Measurements from ENCODE around the gene DCTN5. TPM values are rescaled to one million over a fixed set of nuclear protein-coding genes. Genes with fewer than 3 reads are reported as not detected.

DCTN5 gene
- total and polyA plus RNA-seq, 2 donors (not counting 3 experiments of a cell fraction or from before 2014, with no cell fraction given), result 51.6 to 80.8 TPM

GRCh38 chr16:23692190-23692837 lies 51.0 kb downstream of the DCTN5 start:
- POLR2A ChIA-PET, result no interaction called here
- FAIRE-seq (no peak), DNase-seq (ENCODE audit: low read depth, low spot score) (no peak)
- no peaks in the 10 kb centered on the region for H4K20me1 ChIP-seq (replicated peaks; ENCODE audit: control insufficient read depth, extremely low read depth, insufficient read depth, low read length)
- TF ChIP-seq POLR2AphosphoS5 (IDR thresholded peaks at IDR 0.05; ENCODE audit: insufficient read depth, low read depth, low read length) (no peak), JUN (IDR thresholded peaks at IDR 0.05; ENCODE audit: borderline replicate concordance, insufficient read depth, insufficient read length, low read depth) (no peak), MYC (IDR thresholded peaks at IDR 0.05; ENCODE audit: low read depth, low read length) (no peak), POLR2A (IDR thresholded peaks at IDR 0.05; ENCODE audit: low read depth, low read length) (no peak), EZH2 (IDR thresholded peaks at IDR 0.05; ENCODE audit: borderline replicate concordance, low read depth, low read length, severe bottlenecking) (no peak), FOS (IDR thresholded peaks at IDR 0.05; ENCODE audit: borderline replicate concordance, insufficient read depth, low read length) (no peak), GATA2 (IDR thresholded peaks at IDR 0.05; ENCODE audit: insufficient read depth, insufficient read length, low read depth, low read length) (no peak)
- TF ChIP-seq, protein P1, sequence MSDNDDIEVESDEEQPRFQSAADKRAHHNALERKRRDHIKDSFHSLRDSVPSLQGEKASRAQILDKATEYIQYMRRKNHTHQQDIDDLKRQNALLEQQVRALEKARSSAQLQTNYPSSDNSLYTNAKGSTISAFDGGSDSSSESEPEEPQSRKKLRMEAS (IDR thresholded peaks at IDR 0.05; ENCODE audit: insufficient read depth, insufficient read length), result no peak
- TF ChIP-seq, protein P2, sequence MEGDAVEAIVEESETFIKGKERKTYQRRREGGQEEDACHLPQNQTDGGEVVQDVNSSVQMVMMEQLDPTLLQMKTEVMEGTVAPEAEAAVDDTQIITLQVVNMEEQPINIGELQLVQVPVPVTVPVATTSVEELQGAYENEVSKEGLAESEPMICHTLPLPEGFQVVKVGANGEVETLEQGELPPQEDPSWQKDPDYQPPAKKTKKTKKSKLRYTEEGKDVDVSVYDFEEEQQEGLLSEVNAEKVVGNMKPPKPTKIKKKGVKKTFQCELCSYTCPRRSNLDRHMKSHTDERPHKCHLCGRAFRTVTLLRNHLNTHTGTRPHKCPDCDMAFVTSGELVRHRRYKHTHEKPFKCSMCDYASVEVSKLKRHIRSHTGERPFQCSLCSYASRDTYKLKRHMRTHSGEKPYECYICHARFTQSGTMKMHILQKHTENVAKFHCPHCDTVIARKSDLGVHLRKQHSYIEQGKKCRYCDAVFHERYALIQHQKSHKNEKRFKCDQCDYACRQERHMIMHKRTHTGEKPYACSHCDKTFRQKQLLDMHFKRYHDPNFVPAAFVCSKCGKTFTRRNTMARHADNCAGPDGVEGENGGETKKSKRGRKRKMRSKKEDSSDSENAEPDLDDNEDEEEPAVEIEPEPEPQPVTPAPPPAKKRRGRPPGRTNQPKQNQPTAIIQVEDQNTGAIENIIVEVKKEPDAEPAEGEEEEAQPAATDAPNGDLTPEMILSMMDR (IDR thresholded peaks at IDR 0.05; ENCODE audit: extremely low read depth in 1 of 2, insufficient read depth in 1 of 2, low read depth in 1 of 2, low read length in 2 of 2), result no peak
- H3K4me2 ChIP-seq (ENCODE audit: insufficient read depth, low read length), result no peak overlapping the region
- BruUV-seq (replicated peaks), result no TSS peak
- H2AFZ ChIP-seq (ENCODE audit: low read depth, low read length), result no peak overlapping the region
- H3K27ac ChIP-seq (ENCODE audit: insufficient read depth, low read depth, low read length), result no peak overlapping the region
- dilution Hi-C loops (cut with MboI; ENCODE audit: extremely low pct_ligation_motif_present, low sequenced_read_pairs) (no loop called here), intact Hi-C loops (cut with micrococcal nuclease) (no loop called here)
- H3K9ac ChIP-seq (replicated peaks; ENCODE audit: extremely low read depth, insufficient read depth, low read length), result no peak overlapping the region
- no peaks in the 10 kb centered on the region for H3K9me3 ChIP-seq (replicated peaks; ENCODE audit: control insufficient read depth, insufficient read depth, low read length)
- H3K79me2 ChIP-seq (ENCODE audit: control insufficient read depth, insufficient read depth, low read length), result no peaks in the 10 kb centered on the region
- H3K9me1 ChIP-seq (replicated peaks; ENCODE audit: control insufficient read depth, extremely low read depth, insufficient read depth, low read length), result no peaks in the 10 kb centered on the region
- H3K36me3 ChIP-seq (ENCODE audit: control insufficient read depth in 2 of 2, extremely low read depth in 1 of 2, insufficient read depth in 2 of 2, low read length in 2 of 2), result peaks cover 18 to 35% of the 10 kb centered on the region in 2 experiments
- H3K4me1 ChIP-seq (ENCODE audit: control insufficient read depth, extremely low read depth, insufficient read depth, low read length), result no peaks in the 10 kb centered on the region
- H3K4me3 ChIP-seq (replicated peaks in 1 of 3; ENCODE audit: insufficient read depth in 1 of 3, low read depth in 1 of 3, low read length in 3 of 3), result no peak overlapping the region
- CTCF ChIA-PET, result interaction anchor here (0.7 to 1.4 kb wide), 4 partner anchors 9 to 257 kb away, joined by 3 to 4 read pairs (median 3); no protein-coding TSS in a partner anchor
- no peaks in the 10 kb centered on the region for H3K27me3 ChIP-seq (ENCODE audit: control insufficient read depth in 2 of 2, insufficient read depth in 2 of 2, low read length in 2 of 2)
